Activated T-helper 1 cell treated with anti-CD3 and anti-CD28 coated beads, Interleukin-2, amount 50 U/mL, for 16 hours (primary cell): ENCODE results near the gene TTC27.
"Not testable (repeated sequence)": the region's sequence is repeated elsewhere in the genome, so short reads cannot be mapped to it uniquely, and the experiment has no call there.

Experiments
- DNase-seq, 2 donors: peaks; one replicate each; pipeline ENCODE4 v3.0.0-alpha.2; 2020; ENCODE audit warnings: low read depth in 1 of 2, low spot score in 1 of 2

The TTC27 gene

DNA sequence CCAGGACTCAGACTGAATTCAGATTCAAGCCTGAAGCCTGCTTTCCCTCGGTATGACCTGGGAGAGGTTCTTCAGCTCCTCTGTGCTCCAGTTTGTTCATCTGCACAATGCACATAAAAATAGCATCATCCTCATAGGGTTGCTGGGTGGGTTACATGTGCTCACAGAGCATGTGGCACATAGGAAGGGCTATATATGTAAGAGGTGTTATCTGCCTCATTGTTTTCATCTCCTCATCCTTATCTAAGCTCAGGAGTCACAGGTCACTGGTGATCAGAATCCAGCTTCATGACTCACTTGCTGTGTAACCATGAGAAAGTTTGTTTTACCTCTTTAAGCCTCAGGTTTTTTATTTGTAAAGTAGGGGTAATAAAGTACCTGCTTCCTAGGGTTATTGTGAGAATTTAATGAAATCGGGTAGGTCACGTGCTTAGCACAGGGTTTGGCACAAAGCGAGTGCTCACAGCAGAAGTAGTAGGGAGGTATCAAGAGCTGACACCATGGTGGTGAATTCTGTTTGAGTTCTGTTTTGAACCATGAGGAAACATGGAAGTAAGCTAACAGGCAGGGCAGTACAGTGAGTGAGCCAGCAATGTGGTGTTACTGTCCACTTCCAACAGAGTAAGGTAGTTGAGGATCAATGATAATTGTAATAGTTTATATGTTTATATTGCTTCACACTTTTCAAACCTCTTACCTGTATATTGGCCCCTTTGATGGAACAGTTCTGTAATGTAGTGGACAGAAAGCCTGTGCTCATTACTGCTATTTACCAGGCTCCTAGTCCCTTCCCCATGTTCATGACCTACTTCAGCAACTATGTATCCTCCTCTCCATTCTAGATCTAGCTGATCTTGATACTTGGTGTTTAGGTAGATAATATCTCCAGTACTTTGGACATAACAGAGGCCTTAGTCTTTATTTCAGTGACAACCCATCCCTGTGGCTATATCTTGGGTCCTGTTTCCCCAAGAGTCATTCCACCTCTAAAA is 177.6 kb downstream of the TTC27 start:
- no peak for DNase-seq

DNA sequence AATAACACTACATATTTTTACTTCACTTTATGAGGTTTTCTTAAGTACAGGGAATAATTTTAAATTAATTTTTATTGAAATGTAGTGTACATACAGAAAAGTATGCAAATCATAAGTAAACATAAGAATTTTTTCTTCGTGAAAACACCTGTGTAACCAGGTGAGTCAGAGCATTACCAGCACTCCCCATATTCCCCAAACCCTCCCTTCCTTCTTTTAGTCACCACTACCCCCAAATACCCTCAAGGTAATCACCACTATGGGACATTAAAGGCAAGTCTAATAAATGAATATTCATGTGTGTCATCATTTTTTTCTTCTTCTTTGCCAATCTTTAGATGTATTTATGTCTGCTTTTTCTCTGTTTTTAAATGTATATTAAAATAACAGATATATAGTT is 179.0 kb downstream of the TTC27 start:
- no peak for DNase-seq

DNA sequence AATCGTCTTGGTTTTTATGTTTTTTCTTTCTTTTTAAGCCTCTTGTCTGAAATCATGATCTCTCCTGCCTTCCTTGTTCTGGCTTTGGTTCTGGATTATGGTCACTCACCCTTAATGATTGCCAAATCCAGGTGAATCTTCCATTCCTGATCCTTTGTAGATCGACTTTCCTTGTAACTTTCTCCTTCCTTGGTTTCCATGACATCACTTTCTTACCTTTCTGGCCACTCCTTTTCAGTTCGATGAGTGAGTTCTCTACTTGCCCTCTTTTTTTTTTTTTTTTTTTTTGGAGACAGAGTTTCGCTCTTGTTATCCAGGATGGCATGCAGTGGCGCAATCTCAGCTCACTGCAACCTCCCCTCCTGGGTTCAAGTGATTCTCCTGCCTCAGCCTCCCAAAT is 179.8 kb downstream of the TTC27 start:
- no peak for DNase-seq

DNA sequence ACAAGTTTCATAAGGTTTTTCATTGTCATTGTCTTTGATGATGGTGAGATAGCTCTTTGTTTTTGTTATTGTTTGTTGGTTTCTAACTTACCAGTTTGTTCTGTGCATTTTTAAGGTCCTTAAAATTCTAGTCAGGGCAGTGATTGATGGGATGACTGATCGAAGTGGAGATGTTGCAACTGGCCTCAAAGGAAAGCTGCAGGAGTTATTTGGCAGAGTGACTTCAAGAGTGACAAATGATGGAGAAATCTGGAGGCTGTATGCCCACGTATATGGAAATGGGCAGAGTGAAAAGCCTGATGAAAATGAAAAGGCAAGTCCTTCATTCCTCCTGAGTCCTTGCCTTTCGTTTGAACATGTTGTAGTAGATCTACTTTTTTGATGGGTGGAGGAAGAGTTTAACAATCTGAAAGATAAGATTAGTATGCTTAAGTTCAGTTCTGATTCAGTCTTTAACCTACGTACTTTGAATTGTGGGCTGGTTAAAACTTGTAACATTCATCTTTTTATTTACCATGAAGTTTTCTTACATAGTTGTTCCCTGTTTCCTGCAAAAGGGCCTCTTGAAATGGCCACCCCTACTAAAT is 183.2 kb downstream of the TTC27 start:
- no peak for DNase-seq

DNA sequence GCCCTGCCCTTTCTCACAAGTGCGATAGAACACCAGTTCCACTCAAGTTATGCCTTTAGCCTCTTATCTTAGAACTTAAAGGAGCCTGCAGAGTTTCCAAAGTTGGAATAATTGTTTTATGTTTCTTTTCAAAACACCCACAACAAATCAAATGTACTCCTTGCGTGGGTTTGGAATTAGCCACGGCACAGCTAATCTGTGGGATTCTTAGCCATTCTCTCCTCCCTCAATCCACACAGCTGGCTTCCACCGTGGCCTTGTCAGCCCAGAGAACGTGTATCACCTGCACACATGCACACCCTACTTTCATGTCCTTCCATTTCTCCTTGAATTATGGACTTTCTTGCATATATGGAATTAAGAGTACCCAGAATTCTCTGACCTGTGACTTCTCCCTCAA is 183.8 kb downstream of the TTC27 start:
- no peak for DNase-seq

DNA sequence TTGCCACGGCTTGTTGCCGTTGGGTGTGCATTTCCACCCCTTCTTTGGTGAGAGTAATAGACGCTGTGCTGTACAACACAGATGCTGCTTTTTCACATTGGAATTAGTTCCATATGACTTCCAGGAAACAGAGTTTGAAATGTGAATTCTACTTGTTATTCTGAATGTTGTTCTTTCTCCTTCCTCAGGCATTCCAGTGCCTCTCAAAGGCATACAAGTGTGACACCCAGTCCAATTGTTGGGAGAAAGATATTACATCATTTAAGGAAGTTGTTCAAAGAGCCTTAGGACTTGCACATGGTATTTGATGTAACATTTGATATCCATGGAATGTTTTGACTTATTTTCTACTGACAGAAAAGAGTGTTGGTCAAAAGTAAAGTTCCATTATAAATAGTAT is 184.5 kb downstream of the TTC27 start:
- no peak for DNase-seq

DNA sequence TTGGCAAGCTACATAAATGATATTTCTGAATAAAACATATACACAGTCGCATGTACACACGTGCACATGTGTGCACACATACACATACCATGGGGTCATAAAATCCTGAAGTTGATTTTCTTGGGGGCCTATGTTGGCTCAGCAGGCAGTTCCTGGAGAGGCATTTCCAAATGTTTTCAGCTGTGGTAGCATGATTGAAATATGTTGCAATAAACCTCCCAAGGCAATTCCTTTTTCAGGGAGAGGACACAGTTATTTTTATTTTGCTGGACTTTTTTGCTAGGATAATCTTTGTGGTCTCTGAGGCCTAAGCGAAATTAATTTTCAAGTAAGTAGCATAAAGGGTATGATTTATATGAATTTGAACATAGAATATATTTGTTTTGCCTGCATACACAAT is 192.2 kb downstream of the TTC27 start:
- no peak for DNase-seq

DNA sequence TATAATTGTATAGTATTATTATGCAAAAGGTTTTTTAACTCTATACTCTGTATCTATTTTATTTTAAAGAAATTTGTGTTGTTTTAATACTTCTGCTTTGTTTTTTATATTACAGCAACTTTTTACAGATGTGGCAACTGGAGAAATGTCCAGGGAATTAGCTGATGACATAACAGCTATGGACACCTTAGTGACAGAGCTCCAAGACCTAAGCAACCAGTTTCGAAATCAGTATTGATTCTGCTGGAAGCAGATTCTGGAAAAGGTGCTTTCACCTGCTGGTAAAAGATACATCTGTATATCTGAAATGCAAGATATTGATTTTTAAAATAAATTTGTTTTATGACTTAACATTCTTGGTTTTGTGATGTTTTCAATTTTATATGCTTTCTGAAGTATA is 192.9 kb downstream of the TTC27 start:
- DNase-seq, result no peak

DNA sequence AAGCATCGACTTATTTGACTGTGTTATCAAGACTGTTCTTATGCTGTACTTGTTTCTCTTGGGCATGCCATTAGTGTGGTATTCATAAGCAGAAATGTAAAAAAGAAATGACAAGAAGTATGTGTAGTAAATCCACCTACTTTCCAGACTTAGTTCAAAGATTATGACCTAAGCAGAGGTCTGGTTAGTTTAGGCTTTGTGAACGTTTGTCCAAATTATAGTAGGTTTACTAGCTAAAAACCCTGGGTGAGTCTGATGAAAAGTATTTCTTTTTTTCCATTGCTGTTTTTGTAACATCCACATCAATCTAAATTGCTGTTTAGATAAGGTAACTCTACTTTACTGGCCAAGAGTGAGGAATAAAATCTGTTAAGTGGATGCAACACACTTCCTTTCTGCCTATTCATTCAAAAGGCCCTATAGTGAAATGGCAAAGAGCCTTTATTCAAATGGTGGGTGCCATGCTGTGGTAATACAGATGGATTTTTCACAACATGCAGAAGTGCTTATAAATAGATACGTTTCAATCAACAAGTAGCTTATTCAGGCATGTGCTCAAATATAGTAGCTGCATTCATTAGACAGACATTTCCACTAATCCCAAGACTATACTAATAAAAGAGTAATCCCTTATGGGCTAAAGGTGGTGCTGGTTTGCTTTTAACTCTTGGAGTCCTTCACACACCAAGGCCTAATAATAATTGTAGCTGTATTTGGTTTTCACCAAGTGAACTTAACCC is 196.4 kb downstream of the TTC27 start:
- DNase-seq, result no peak

DNA sequence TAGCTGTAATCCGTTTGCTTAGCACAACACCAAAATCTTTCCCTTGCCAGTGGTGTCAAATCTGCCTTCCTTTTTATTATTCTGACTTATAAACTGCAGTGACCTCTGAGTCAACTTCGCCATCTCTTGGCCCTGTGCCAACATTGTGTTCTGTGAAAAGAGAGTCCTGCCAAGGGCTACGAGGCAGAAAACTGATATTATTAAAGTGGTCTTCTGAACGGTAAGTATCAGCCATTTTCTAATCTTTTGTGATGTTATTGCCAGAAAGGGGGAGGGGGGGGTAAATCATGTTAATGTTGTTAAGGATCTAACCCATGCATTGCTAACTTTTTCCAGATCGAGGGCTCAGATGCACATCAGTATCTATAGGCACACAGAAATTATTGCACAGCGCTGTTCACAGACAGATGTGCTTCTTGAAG is 197.5 kb downstream of the TTC27 start:
- no peak for DNase-seq

DNA sequence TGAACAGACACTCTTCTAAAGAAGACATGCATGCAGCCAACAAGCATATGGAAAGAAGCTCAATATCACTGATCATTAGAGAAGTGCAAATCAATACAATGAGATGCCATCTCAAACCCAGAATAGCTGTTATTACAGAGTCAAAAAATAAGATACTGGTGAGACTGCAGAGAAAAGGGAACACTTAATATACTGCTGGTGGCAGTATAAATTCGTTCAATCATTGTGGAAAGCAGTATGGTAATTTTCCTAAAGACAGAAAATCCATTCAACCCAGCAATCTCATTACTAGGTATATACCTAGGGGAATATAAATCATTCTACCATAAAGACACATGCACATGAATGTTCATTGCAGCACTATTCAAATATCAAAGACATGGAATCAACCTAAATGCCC is 202.3 kb downstream of the TTC27 start:
- DNase-seq, result no peak

DNA sequence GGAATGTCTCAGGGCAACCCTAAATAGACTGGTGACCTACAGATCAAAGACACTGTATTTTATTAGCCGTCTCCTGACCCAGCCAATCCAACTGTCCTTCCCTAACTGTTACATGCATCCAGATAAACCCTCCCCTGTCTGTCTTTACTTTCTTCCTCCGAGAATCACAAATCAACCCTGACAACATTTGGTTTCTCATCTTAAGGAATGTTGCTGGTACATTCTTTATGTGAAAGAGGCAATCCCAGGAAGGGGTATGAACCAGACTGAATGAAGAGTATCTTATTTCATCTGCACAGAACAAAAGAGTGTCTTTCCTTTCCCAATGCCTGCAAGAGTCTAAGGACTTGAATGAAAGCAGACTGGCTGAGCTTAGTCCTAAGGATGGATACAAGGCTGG is 205.0 kb downstream of the TTC27 start:
- no peak for DNase-seq

DNA sequence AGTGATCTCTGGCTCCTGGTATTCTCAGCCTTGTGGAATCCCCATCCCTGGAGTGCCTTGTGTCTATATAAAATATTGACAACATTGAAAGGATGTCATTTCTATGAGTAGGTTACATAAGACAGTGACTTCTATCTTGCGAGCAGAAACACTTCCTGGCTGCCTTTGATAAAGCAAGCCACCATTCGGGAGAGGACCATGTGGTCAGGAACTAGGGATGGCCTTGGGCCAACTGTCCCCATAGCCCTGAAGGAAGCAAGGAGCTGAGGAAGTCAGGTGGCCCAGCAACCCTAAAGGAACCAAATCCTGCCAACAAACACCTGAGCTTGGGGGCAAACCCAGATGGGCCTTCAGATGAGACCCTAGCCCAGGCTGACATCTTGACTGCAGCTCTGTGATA is 205.9 kb downstream of the TTC27 start:
- no peak for DNase-seq

DNA sequence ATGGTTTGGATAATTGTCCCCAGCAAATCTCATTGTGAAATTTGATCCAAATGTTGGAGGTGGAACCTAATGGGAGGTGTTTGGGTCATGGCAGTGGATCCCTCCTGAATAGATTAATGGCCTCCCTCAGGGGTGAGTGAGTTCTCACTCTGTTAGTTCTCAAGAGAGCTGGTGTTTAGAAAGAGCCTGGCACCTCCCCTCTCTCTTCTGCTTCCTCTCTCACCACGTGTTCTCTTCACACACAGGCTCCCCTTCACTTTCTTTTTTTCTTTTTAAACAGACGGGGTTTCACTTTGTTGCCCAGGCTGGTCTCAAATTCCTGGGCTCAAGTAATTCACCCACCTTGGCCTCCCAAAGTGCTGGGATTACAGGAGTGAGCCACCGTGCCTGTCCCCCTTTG is 207.3 kb downstream of the TTC27 start:
- no peak for DNase-seq

DNA sequence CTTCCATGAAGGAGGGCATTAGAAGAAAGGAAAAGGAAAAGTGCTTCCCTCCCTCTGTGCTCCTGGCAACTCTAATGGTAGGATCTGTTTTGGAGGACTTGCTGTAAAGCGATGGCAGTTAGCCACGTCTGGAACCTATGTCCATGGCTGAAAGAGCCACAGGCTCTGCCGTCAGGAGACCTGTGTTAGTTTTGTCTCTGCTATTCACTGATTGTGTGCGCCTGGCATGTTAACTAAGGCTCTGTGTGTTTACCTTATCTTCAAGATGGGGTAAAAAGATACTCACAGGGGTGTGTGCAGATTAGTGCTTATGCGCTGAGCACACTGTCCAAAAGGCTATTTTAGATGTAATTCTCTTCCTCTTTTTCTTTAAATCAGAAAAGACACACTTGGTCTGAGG is 209.1 kb downstream of the TTC27 start:
- DNase-seq, result no peak

DNA sequence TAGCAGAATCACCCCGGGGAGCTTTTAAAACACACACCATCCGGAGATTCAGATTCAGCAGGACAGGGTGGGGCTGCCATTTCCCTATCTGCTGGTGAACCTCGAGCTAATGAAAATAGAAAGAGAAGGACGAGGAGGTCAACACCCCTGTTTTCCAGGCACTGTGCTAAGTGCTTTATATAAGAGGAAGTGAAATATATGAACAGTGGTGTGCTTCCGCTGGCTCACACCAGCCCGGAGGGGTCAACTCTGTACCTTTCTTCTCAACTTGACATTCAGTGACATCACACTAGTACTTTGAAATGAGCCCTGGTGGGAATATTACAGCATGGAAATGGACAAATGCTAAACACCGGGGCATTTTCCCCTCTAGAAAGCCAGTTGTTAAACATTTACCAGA is 210.6 kb downstream of the TTC27 start:
- DNase-seq, result no peak

DNA sequence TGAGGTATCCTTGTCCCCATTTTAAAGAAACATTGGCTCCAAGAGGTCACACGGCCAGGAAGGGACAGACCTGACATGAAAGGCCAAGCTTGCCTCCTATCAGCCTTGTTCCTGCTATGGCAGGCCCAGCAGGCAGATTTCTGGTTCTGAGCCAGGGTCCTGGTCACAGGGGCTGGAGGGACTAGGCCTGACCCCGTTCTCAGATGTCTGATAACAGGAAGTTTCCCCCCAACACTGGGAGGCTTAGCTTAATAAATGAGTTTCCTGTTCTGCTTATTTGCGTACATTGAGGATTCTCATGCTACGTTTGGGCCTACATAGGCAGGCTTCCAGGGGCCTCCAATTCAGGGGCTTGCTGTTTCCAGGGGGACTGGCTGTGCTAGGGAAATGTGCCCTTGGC is 211.1 kb downstream of the TTC27 start:
- DNase-seq, result no peak

DNA sequence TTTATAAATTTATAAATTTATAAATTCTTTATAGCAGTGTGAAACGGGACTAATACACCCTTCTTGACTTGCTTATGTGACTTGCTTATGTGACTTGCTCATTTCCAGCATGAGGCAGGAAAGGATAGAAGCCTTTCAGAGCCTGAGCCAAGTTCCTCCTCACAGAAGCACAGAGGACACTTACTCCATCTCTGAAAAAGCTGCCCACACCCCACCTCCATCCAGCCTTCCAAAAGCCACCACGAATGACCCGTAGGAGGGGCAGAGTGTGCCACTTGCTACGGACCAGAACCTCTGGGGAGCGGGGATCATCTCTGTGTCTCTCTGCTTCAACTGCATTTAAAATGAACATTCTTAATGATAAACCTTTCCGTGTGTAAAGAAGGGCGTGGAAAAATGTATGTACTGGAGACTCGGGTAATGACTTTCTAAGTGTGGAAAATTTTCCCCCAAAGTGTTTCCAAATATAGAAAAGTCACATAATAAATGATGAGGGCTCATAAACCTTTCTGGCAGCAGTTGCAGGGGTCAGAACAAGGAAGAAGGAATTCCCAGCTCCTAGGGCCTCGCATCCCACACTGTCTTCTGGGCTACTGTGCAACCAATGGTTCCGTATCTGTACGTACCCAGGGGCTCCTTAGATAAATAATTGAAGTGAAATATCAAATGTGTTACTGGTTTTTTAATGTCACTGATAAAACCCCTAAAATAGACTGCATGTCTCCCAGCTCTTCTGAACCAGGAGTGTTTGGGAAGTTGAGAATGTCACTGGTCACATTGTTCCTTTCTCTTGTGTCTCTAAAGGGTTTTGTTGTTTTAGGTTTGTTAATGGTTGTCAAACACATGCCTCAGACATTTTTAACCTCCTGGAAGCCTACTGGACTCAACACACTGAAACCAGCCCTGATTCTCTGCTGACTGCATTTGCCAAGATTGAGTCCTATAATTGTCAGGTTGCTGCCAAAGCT is 214.4 kb downstream of the TTC27 start:
- no peak for DNase-seq

DNA sequence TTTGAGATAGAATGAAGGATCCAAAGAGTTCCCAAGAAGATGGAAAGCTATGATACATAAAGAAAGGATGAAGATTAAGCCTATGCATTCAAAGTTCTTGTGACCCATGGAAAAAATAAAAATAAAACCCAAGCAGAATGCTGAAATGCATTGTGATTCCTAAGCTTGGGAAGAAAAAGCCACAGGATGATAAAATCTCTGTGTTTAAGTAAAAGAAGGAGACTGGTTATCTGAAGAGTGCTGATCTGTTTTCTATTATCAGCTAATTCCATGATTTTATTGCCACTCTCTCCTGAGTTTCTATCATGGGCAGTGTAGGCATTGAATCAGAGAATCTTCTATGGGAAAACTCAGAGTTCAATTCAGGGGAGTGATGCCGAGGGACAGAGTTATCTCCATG is 215.8 kb downstream of the TTC27 start:
- DNase-seq, result no peak

DNA sequence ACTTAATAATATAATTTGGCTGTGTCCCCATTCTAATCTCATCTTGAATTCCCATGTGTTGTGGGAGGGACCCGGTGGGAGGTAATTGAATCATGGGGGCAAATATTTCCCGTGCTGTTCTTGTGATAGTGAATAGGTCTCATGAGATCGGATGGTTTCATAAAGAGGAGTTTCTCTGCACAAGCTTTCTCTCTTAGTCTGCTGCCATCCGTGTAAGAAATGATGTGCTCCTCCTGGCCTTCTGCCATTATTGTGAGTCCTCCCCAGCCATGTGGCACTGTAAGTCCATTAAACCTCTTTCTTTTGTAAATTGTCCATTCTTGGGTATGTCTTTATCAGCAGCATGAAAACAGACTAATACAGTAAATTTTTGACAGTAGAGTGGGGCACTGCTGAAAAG is 216.4 kb downstream of the TTC27 start:
- DNase-seq, result no peak

DNA sequence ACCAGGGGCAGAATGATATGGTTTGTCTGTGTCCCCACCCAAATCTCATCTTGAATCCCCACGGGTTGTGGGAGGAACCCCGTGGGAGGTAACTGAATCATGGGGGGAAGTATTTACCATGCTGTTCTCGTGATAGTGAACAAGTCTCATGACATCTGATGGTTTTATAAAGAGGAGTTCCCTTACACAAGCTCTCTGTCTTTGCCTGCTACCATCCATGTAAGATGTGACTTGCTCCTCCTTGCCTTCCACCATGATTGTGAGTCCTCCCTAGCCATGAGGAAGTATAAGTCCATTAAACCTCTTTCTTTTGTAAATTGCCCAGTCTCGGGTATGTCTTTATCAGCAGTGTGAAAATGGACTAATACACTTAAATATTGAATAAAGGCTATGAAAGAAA is 218.4 kb downstream of the TTC27 start:
- DNase-seq, result not testable (repeated sequence)
